Stimulated activated effector memory CD8-positive, alpha-beta T cell treated with anti-CD3 and anti-CD28 coated beads, Interleukin-12 subunit alpha, Interleukin-12 subunit beta, amount 100 ng/mL, for 72 hours (primary cell): Measurements from ENCODE around the gene RASSF3.
A peak's percentile ranks its signal among the peaks of the same experiment; 100 is the strongest.
"Not testable (repeated sequence)": the region's sequence is repeated elsewhere in the genome, so short reads cannot be mapped to it uniquely, and the experiment has no call there.

Source experiments
- ATAC-seq: fragments of 150-1000 bp; cut with Tn5 transposase; 2 replicates; pipeline ENCODE4 v1.10.0; 2021
- DNase-seq, 2 donors: peaks; one replicate each; pipeline ENCODE4 v3.0.0; 2021 to 2022; ENCODE audit warnings: low spot score in 2 of 2
- H3K27ac Mint-ChIP-seq: one replicate; pipeline ENCODE4 v1.8.0; 2022; ENCODE audit warnings: mild to moderate bottlenecking, mixed read lengths
- H3K36me3 Mint-ChIP-seq: one replicate; pipeline ENCODE4 v1.8.0; 2022; ENCODE audit warnings: mild to moderate bottlenecking, mixed read lengths
- H3K4me1 Mint-ChIP-seq: one replicate; pipeline ENCODE4 v1.8.0; 2022; ENCODE audit warnings: mixed read lengths
- H3K4me3 Mint-ChIP-seq: one replicate; pipeline ENCODE4 v1.8.0; 2022; ENCODE audit warnings: mild to moderate bottlenecking, mixed read lengths
- H3K9me3 Mint-ChIP-seq: one replicate; pipeline ENCODE4 v1.8.0; 2022; ENCODE audit warnings: mixed read lengths

Gene RASSF3

DNA sequence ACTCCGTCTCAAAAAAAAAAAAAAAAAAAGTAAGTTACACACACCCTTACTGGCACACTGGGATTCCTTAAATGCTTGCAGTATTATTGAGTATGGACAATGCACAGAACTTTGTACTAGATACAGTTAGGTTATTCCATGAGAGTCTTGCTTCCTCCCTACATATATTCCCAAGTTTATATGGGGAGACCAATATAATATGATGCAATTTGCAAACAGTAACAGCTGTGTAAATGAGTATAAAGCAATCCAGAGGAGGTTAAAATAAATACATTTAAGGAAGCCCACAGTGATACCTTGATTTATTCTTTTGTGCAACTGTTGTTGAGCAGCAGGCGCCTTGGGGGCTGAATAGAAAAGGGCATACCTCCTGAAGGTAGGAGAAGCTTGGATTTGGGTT, 26.6 kb downstream of the RASSF3 start:
- Mint-ChIP-seq H3K4me1 (peaks cover 52% of the 10 kb centered on the region), H3K9me3 (no peaks in the 10 kb centered on the region), H3K27ac (no peak overlapping the region), H3K36me3 (peaks cover 18% of the 10 kb centered on the region), H3K4me3 (no peak overlapping the region)
- DNase-seq = no peak
- no peak for ATAC-seq

DNA sequence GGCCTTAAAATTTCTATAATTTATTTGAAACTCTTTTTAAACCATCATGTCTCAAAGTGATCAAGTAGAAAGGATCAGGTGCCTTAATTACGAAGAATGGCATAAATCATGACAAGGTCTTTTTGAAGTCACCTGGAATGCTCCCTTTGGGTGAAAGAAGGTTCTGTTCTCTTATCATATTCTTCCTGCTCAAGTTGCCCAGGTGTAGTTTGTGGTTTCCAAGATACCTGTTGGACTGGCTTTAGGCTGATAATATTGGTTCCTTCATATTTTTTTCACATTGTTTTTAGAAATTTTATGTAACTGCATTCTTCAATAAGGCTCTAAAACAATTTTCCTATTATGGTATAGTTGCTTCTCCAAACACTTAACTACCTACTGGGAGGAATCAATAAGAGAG, 29.2 kb downstream of the RASSF3 start:
- Mint-ChIP-seq H3K4me3 (no peak overlapping the region), H3K4me1 (peaks cover 46% of the 10 kb centered on the region), H3K27ac (no peak overlapping the region), H3K36me3 (peaks cover 11% of the 10 kb centered on the region), H3K9me3 (no peaks in the 10 kb centered on the region)
- ATAC-seq (no peak), DNase-seq (no peak)

DNA sequence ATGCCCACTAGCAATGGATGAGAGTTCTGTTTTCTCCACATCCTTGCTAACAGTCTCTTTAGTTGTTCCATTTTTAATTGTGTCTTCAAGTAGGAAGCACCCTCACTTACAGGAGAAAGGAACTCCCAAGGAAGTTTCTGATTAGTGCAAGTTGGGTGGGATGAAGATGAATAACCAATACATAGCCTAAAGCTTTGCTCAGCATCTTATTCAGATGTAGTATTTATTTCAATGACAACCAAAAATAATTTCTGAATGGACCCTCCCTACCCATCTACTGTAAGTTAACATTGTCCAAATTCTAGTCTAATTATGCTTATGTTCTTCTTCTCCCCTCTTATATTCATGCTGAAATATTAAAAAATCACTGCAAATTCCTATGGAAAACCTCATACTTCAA, 36.0 kb downstream of the RASSF3 start:
- no peak overlapping the region for H3K4me3 Mint-ChIP-seq
- no peaks in the 10 kb centered on the region for H3K36me3 Mint-ChIP-seq
- peaks cover 36% of the 10 kb centered on the region for H3K4me1 Mint-ChIP-seq
- DNase-seq (no peak), ATAC-seq (no peak)
- H3K9me3 Mint-ChIP-seq = no peaks in the 10 kb centered on the region
- H3K27ac Mint-ChIP-seq = peak overlapping the region; percentile 9

DNA sequence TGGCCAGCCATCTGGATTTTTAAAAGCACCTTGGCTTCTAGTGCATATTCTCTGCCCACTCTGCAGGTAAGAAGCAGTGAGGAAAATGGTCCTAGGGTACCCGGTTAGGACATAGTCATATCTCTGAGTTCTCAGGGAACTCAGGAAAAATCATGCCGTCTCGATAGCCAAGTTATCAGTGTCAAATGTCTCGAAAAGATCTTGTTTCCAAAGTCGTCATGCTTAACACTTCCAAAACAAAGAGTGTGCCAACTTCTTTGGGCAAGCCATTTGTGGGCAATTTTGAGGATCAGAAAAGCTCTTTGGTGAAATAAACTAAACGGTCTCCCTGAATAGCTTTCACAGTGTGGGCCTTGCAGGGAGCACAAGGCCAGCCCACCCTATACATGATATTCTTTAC, 39.2 kb downstream of the RASSF3 start:
- no peak for ATAC-seq
- H3K27ac Mint-ChIP-seq = no peak overlapping the region
- DNase-seq = no peak
- no peaks in the 10 kb centered on the region for H3K36me3 Mint-ChIP-seq
- H3K4me3 Mint-ChIP-seq = no peak overlapping the region
- H3K9me3 Mint-ChIP-seq = no peaks in the 10 kb centered on the region
- peaks cover 41% of the 10 kb centered on the region for H3K4me1 Mint-ChIP-seq

DNA sequence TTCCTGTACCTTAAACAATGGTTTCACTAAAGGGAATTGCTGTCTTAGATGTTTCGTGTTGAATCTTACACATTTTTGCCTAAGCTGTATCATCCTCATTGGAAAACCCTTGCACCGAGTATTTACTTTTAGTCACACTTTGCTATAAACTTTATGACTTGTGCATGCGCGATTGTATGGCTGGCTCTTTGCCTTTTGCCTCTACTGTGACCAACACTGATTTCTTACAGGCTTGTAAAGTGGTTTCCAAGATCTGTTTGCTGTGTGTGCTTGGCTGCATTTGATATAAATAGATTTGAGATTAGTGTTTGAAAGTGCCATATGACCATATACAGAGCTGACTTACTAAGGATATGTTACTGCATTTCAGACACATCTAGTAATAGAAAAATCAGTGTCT, 40.5 kb downstream of the RASSF3 start:
- Mint-ChIP-seq H3K9me3 (no peaks in the 10 kb centered on the region), H3K27ac (peak overlapping the region; percentile 20), H3K4me3 (no peak overlapping the region), H3K36me3 (no peaks in the 10 kb centered on the region), H3K4me1 (peaks cover 41% of the 10 kb centered on the region)
- ATAC-seq (no peak), DNase-seq (no peak)

DNA sequence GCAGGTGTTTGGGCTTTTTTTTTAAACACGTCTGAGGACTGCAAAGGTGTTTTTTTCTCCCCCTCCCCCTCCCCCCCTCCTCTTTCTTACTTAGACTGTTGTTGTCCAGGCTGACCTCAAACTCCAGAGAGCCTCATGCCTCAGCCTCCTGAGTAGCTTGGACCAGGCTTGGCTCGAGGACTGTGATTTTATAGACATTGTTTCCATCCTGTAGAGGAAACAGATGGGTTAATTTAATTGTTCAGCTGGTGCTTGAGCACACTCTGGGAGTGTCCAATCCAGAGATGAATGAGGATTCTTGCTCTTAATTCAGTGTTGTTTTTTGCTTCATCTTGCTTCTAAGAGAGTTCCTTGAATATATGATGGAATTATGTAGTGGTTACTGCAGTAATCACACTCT, 42.1 kb downstream of the RASSF3 start:
- Mint-ChIP-seq H3K4me1 (peaks cover 57% of the 10 kb centered on the region), H3K4me3 (no peak overlapping the region), H3K36me3 (peaks cover 4% of the 10 kb centered on the region), H3K9me3 (no peaks in the 10 kb centered on the region), H3K27ac (peak overlapping the region; percentile 76)
- ATAC-seq (no peak), DNase-seq (no peak)

DNA sequence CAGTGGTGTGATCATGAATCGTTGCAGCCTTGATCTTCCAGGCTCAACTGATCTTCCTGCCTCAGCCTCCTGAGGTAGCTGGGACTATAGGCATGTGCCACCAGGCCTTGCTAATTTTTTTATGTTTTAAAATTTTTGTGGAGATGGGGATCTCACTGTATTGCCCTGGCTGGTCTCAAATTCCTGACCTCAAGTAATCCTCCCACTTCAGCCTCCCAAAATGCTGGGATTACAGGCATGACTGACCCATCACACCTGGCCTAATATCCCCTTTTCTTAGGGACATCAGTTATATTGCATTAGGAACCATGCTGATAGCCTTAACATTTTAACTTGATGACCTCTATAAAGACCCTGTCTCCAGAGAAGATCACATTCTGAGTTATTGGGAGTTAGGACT, 42.8 kb downstream of the RASSF3 start:
- DNase-seq = no peak
- peaks cover 59% of the 10 kb centered on the region for H3K4me1 Mint-ChIP-seq
- peaks cover 4% of the 10 kb centered on the region for H3K36me3 Mint-ChIP-seq
- no peaks in the 10 kb centered on the region for H3K9me3 Mint-ChIP-seq
- H3K4me3 Mint-ChIP-seq = no peak overlapping the region
- no peak for ATAC-seq
- peak overlapping the region; percentile 76 for H3K27ac Mint-ChIP-seq

DNA sequence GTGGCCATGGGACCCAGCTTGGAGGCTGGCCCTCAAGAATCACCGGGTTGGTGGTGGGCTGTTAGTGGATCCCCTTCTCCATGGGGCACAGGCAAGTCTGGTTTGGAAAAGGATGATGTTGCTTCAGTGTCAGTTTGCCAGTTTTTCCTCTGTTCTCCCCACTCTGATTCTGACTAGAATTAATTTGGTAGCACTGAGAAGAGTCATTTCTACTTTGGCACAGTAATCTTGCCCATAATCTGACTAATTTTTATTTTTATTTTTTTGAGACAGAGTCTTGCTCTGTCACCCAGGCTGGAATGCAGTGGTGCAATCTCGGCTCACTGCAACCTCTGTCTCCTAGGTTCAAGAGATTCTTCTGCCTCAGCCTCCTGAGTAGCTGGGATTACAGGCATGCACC, 43.6 kb downstream of the RASSF3 start:
- H3K9me3 Mint-ChIP-seq, H3K4me3 Mint-ChIP-seq, H3K36me3 Mint-ChIP-seq, DNase-seq: not testable (repeated sequence)
- Mint-ChIP-seq H3K27ac (peak overlapping the region; percentile 76), H3K4me1 (peaks cover 64% of the 10 kb centered on the region)
- ATAC-seq = peak; percentile 61

DNA sequence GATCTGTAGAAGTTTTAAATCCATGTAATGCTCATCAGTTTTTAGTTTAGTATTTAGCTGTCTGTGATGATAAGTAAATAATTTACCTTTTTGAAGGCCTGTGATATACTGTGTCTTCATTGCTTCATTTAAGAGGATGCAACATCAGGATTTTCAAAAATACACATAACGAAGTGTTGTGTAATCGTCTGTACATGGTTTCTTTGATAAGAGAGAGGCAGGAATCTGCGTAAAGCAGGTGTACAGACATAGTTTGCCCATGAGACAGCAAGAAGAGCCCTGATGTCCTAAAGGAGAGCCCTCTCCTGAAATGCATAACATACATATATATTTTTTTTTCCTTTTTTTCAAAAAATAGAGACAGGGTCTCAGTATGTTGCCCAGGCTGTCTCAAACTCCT, 44.8 kb downstream of the RASSF3 start:
- DNase-seq = no peak
- Mint-ChIP-seq H3K4me1 (peaks cover 71% of the 10 kb centered on the region), H3K27ac (no peak overlapping the region), H3K9me3 (no peaks in the 10 kb centered on the region), H3K36me3 (peaks cover 4% of the 10 kb centered on the region), H3K4me3 (no peak overlapping the region)
- no peak for ATAC-seq

DNA sequence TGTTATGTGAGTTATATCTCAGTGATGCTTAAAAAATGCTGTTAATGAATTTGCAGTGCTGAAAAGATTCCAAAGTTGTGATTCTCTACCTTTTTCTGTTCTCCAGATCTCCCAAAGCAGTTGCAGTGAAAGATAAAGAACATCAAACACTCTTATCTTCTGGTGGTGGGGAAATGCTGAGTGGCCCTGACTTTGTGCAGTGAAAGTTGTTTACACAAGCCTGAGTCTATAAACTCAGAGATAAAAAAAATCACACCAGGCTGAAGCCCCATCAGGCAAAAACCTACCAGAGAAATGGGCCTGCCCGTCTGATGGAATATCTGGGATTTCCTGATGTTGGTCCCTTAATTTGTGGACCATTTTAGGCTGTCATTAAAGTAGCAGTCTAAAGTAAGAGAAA, 46.1 kb downstream of the RASSF3 start:
- Mint-ChIP-seq H3K4me3 (no peak overlapping the region), H3K4me1 (peaks cover 73% of the 10 kb centered on the region), H3K27ac (peak overlapping the region; percentile 92), H3K36me3 (peaks cover 4% of the 10 kb centered on the region), H3K9me3 (no peaks in the 10 kb centered on the region)
- no peak for DNase-seq
- ATAC-seq = no peak

DNA sequence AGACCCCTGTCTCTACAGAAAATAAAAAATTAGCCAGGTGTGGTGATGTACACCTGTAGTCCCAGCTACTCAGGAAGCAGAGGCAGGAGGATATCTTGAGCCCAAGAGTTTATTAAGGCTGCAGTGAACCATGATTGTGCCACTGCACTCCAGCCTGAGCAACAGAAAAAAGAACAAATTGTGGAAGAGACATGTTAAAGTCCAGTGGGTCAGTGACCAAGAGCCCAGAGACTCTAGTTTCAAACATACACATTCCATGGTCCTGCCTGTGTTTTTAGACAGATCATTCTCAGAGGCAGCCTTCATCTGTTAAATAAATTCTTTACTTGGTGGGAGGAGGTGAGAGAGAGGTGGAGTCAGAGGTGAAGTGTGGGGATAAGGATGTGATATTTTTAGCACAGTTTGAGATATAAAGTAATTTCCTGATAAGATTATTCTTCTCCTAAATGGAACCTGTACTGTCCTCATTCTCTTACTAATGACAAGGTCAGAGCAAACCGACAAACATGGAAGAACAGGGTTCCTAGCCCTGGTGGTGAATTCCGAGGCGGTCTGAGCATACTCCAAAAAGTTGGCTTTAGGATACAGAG, 48.7 kb downstream of the RASSF3 start:
- Mint-ChIP-seq H3K27ac (peak overlapping the region; percentile 92), H3K9me3 (no peaks in the 10 kb centered on the region)

DNA sequence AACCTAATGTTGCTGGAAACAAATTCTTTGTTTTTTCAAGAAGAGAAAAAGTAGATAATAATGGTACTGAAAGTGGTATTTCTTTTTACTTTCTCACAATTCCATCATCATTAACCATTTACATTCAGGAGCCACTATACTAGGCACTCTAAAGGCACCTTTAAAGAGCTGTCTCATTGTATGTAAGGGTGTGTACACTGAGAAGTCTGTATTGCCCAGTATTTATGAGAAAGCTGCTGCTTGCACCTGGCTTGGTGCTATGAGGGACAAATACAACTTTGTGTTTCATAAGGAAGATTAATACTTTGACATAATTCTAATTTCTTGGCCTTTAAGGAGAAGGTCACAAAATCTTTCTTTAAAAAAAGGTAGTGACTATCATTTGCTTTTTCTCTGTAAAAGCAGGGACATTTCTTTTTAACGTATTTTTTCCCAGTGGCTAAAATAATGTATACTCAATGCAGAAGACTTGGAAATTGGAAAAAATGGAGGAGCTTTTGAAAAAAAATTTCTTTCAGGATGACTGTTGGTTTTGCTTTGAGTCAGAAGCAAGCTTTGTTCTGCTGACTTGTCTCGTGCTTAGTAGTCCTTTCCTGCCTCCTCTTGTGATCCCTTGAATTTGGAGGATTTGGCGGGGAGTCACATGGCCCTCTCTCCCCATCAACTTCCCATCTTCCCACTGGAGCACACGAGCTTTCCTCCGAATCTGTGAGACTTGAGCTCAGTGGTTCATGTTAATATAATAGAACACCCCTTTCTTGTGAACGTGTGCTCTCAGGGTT, 50.1 kb downstream of the RASSF3 start:
- Mint-ChIP-seq H3K4me1 (peaks cover 68% of the 10 kb centered on the region), H3K9me3 (no peaks in the 10 kb centered on the region), H3K4me3 (no peak overlapping the region), H3K27ac (peak overlapping the region; percentile 46), H3K36me3 (peaks cover 10% of the 10 kb centered on the region)
- ATAC-seq (peak; percentile 64), DNase-seq (no peak)

More for the DNA sequence above, 48.7 kb downstream of the RASSF3 start:
- no peak for DNase-seq
- no peak for ATAC-seq
- H3K36me3 Mint-ChIP-seq = peaks cover 10% of the 10 kb centered on the region
- H3K4me1 Mint-ChIP-seq = peaks cover 68% of the 10 kb centered on the region
- H3K4me3 Mint-ChIP-seq = no peak overlapping the region

DNA sequence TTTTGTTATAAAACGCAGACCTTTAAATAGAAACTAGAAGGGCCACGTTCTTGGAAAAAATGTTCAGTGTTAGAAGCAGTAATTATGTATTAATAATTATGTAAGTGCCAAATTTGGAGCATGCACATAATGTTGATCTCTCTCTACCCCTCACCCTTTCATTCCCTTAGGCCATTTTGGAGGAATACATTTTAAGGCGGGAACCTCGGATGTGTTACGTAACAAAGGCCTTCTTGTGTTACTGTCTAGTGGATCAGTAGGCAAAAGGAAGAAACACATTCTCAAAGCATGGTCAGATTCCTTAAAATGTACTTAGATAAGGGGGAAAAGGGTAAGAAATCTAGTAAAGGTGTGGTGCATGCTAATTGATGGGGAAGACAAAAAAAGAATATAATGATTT, 52.7 kb downstream of the RASSF3 start:
- Mint-ChIP-seq H3K9me3 (no peaks in the 10 kb centered on the region), H3K36me3 (peaks cover 6% of the 10 kb centered on the region), H3K4me1 (peaks cover 71% of the 10 kb centered on the region), H3K4me3 (no peak overlapping the region), H3K27ac (peak overlapping the region; percentile 44)
- DNase-seq (no peak), ATAC-seq (no peak)

DNA sequence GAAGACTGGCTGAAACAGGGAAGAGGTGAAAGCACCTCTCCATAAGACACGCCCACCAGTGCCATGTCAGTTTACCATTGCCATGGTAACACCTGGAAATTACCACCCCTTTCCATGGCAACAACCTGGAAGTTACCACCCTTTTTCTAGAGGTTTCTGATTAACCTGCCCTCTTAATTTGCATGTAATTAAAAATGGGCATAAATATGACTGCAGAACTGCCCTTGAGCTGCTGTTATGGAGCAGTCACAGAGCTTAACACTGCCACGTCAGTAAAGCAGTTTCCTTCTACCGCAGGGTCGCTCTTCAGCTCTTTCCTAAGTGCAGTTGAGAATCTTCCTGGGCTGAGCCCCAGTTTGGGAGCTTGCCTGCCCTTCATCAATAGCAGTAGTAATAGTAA, 55.2 kb downstream of the RASSF3 start:
- no peak for DNase-seq
- peaks cover 6% of the 10 kb centered on the region for H3K36me3 Mint-ChIP-seq
- peak overlapping the region; percentile 90 for H3K27ac Mint-ChIP-seq

DNA sequence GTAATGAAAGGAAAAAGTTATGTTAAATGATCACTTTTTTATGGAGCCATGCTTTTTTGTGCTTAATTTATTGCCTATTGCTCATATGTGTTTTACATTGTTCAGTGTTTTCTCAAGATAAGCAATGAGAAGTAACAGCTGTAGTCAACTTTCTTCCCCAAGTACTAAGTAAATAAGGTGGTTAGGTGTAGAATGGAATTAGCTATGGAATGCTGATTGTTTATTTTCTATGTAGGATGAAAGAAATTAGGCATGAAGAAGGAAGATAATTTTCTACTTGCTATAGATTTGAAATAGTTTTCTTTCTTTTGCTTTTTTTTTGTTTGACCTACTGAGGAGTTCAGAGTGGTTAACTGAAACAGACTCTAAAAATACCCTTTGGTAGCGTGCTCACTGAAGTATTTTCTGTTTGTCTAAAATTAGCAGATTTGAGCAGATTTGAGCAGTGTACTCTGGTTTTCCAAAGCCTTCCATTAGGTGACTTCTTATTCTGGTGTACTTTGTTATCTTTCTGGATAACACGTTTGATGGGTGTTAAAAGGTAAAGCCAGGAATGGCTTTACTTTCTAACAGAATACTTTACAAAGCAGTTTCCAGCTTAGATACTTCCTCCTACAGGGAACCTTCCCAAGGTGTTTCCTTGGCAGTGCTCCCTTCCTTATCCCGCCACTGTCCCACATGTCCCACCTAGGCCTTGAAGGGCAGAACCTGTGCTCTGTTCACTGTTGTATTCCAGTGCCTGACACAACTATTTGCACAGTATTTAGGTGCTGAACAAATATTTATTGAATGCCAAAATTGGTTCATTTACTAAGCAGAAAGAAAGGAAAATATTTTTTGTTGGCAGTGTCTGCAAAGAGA, 56.0 kb downstream of the RASSF3 start:
- H3K27ac Mint-ChIP-seq = peak overlapping the region; percentile 90
- H3K36me3 Mint-ChIP-seq = peaks cover 8% of the 10 kb centered on the region
- peak overlapping the region; percentile 86 for H3K4me3 Mint-ChIP-seq
- H3K4me1 Mint-ChIP-seq = peaks cover 65% of the 10 kb centered on the region
- no peaks in the 10 kb centered on the region for H3K9me3 Mint-ChIP-seq
- ATAC-seq = no peak
- DNase-seq = no peak

More for the DNA sequence above, 55.2 kb downstream of the RASSF3 start:
- H3K4me3 Mint-ChIP-seq = peak overlapping the region; percentile 86
- H3K9me3 Mint-ChIP-seq = no peaks in the 10 kb centered on the region
- ATAC-seq = peak; percentile 68
- peaks cover 63% of the 10 kb centered on the region for H3K4me1 Mint-ChIP-seq
